AG04450 (cell line): ENCODE results near the gene SV2C. TPM values are rescaled to one million over a fixed set of nuclear protein-coding genes. Genes with fewer than 3 reads are reported as not detected.

Source experiments
- CTCF ChIA-PET: fragments of 300-600, 350-600 bp; formaldehyde crosslinking; extraction: SDS; loops from one replicate; lab custom pipeline; 2022; ENCODE audit warnings: antibody characterized with exemption, inconsistent platforms; lab: Charles Lee
- POLR2A ChIA-PET: fragments of 350-600 bp; formaldehyde crosslinking; extraction: SDS; loops from one replicate; lab custom pipeline; 2021; ENCODE audit warnings: antibody characterized with exemption, inconsistent platforms; lab: Yijun Ruan, JAX
- DNase-seq: peaks from one replicate; pipeline ENCODE4 v3.0.0-alpha.2; 2011; ENCODE audit warnings: low read depth, low spot score
- H3K27ac ChIP-seq: one replicate; pipeline ENCODE4 v1.5.1; 2012; ENCODE audit warnings: low read depth, low read length, control low read depth
- H3K27me3 ChIP-seq: one replicate; pipeline ENCODE4 v1.6.0; 2012; ENCODE audit warnings: low read length; ENCODE audit not compliant: control insufficient read depth, insufficient read depth
- H3K4me3 ChIP-seq: 2 replicates; pipeline ENCODE4 v1.5.1; 2011; ENCODE audit warnings: mild to moderate bottlenecking, low read depth, low read length, control low read depth
- H3K9me3 ChIP-seq: 2 replicates; pipeline ENCODE4 v1.5.1; 2012; ENCODE audit warnings: low read length; ENCODE audit not compliant: control insufficient read depth, insufficient read depth
- CTCF ChIP-seq: IDR thresholded peaks from 2 replicates; pipeline ENCODE4 v1.5.1; 2011; ENCODE audit warnings: low read depth, low read length, control low read depth, inconsistent platforms
- polyA plus RNA-seq: library from polyadenylated mRNA; depleted of rRNA; stranded (reverse); fragments of >200 nt; gene quantifications from 2 replicates; pipeline ENCODE4 v1.2.3, GENCODE V29; 2011

The SV2C gene
- polyA plus RNA-seq, 1 experiment: not detected

GRCh38 chr5:76380346-76381066, 297.3 kb downstream of the SV2C start:
- CTCF ChIA-PET: interaction anchor here (1.0 kb wide), 1 partner anchor 23 kb away, joined by 4 read pairs; the partner anchor contains the start of gene IQGAP2
- Histone ChIP-seq H3K4me3 (no peak overlapping the region), H3K9me3 (no peaks in the 10 kb centered on the region), H3K27me3 (peaks cover 2% of the 10 kb centered on the region), H3K27ac (no peak overlapping the region)
- POLR2A ChIA-PET: no interaction called here
- DNase-seq: no peak
- TF ChIP-seq CTCF: no peak

- TF ChIP-seq CTCF: no peak
- ChIA-PET POLR2A (no interaction called here), CTCF (no interaction called here)
- no peak overlapping the region for H3K4me3 ChIP-seq
- DNase-seq: no peak
- peaks cover 2% of the 10 kb centered on the region for H3K27me3 ChIP-seq
- H3K27ac ChIP-seq: no peak overlapping the region
- H3K9me3 ChIP-seq: no peaks in the 10 kb centered on the region
These were observed 300.1 kb downstream of the SV2C start for GRCh38 chr5:76383126-76383832.

- Histone ChIP-seq H3K9me3 (no peaks in the 10 kb centered on the region), H3K4me3 (no peak overlapping the region), H3K27me3 (peaks cover 4% of the 10 kb centered on the region), H3K27ac (no peak overlapping the region)
- no peak for DNase-seq
- TF ChIP-seq CTCF: no peak
- ChIA-PET POLR2A (no interaction called here), CTCF (interaction anchor here (0.6 kb wide), 1 partner anchor 93 kb away, joined by 3 read pairs; no protein-coding TSS in a partner anchor)
These were observed 301.0 kb downstream of the SV2C start for GRCh38 chr5:76384189-76384588.

GRCh38 chr5:76384705-76385104, 301.5 kb downstream of the SV2C start:
- DNase-seq: no peak
- no peak for TF ChIP-seq CTCF
- Histone ChIP-seq H3K4me3 (no peak overlapping the region), H3K27me3 (peaks cover 4% of the 10 kb centered on the region), H3K27ac (no peak overlapping the region), H3K9me3 (no peaks in the 10 kb centered on the region)
- ChIA-PET POLR2A (no interaction called here), CTCF (interaction anchor here (0.6 kb wide), 2 partner anchors 93 to 760 kb away, joined by 3 read pairs; no protein-coding TSS in a partner anchor)

GRCh38 chr5:76385540-76385939, 302.4 kb downstream of the SV2C start:
- ChIA-PET CTCF (no interaction called here), POLR2A (interaction anchor here (0.7 kb wide), 1 partner anchor 231 kb away, joined by 6 read pairs; no protein-coding TSS in a partner anchor)
- Histone ChIP-seq H3K4me3 (no peak overlapping the region), H3K9me3 (no peaks in the 10 kb centered on the region), H3K27ac (no peak overlapping the region), H3K27me3 (peaks cover 4% of the 10 kb centered on the region)
- TF ChIP-seq CTCF: no peak
- no peak for DNase-seq
